Mesendoderm (in vitro differentiated cells): ENCODE results near the gene NQO1.

Experiments
- DNase-seq: peaks from one replicate; pipeline ENCODE4 v3.0.0; 2013
- H2AK5ac ChIP-seq: 2 replicates; pipeline ENCODE4 v1.6.1; 2013; ENCODE audit warnings: low read length, inconsistent platforms
- H2BK120ac ChIP-seq: 2 replicates; pipeline ENCODE4 v1.6.1; 2013; ENCODE audit warnings: low read depth, mild to moderate bottlenecking, low read length, moderate library complexity, mixed read lengths
- H2BK15ac ChIP-seq: replicated peaks from 2 replicates; pipeline ENCODE4 v1.6.1; 2013; ENCODE audit warnings: low read depth, mild to moderate bottlenecking, moderate library complexity
- H2BK5ac ChIP-seq: 2 replicates; pipeline ENCODE4 v1.6.1; 2013; ENCODE audit warnings: low read length, inconsistent platforms
- H3K18ac ChIP-seq: 2 replicates; pipeline ENCODE4 v1.6.1; 2013; ENCODE audit warnings: mild to moderate bottlenecking, low read length, mixed read lengths
- H3K23ac ChIP-seq: one replicate; pipeline ENCODE4 v1.6.1; 2013; ENCODE audit warnings: low read length
- H3K27ac ChIP-seq: 2 replicates; pipeline ENCODE4 v1.5.1; 2013; ENCODE audit warnings: low read depth, mild to moderate bottlenecking, inconsistent platforms, low read length, moderate library complexity
- H3K27me3 ChIP-seq: 2 replicates; pipeline ENCODE4 v1.6.1; 2013; ENCODE audit warnings: low read length, control low read depth, mild to moderate bottlenecking, inconsistent platforms; ENCODE audit not compliant: insufficient read depth, poor library complexity
- H3K36me3 ChIP-seq: 2 replicates; pipeline ENCODE4 v1.6.1; 2013; ENCODE audit warnings: low read length, inconsistent platforms; ENCODE audit not compliant: control insufficient read depth, insufficient read depth
- H3K4ac ChIP-seq: one replicate; pipeline ENCODE4 v1.6.1; 2013; ENCODE audit warnings: low read depth, mild to moderate bottlenecking, low read length, moderate library complexity
- H3K4me1 ChIP-seq: 2 replicates; pipeline ENCODE4 v1.6.1; 2013; ENCODE audit warnings: low read depth, low read length, inconsistent platforms; ENCODE audit not compliant: control insufficient read depth
- H3K4me2 ChIP-seq: 2 replicates; pipeline ENCODE4 v1.6.1; 2013; ENCODE audit warnings: low read length
- H3K4me3 ChIP-seq: 2 replicates; pipeline ENCODE4 v1.5.1; 2013; ENCODE audit warnings: mild to moderate bottlenecking, low read length
- H3K56ac ChIP-seq: one replicate; pipeline ENCODE4 v1.6.1; 2013; ENCODE audit warnings: low read length
- H3K79me1 ChIP-seq: 2 replicates; pipeline ENCODE4 v1.6.1; 2013; ENCODE audit warnings: low read length, inconsistent platforms
- H3K79me2 ChIP-seq: 2 replicates; pipeline ENCODE4 v1.6.1; 2013; ENCODE audit warnings: mild to moderate bottlenecking, low read length; ENCODE audit not compliant: control insufficient read depth, insufficient read depth
- H3K9ac ChIP-seq: 2 replicates; pipeline ENCODE4 v1.6.1; 2013; ENCODE audit warnings: low read length, inconsistent platforms
- H4K5ac ChIP-seq: one replicate; pipeline ENCODE4 v1.6.1; 2013; ENCODE audit warnings: low read length
- H4K8ac ChIP-seq: one replicate; pipeline ENCODE4 v1.6.1; 2013; ENCODE audit warnings: low read depth, mild to moderate bottlenecking, control low read depth, low read length, moderate library complexity
- WGBS: extraction: QIAGEN DNeasy Blood & Tissue Kit; methylation state at CpG from one replicate; pipeline ENCODE4 v1.1.7; 2013; ENCODE audit warnings: low lambda C conversion rate, missing lambda C conversion rate; ENCODE audit not compliant: insufficient coverage; ENCODE audit errors: extremely low coverage; 5-methylcytosine and 5-hydroxymethylcytosine counted together

NQO1 gene

GRCh38 chr16:69768666-69769065 is 42.3 kb upstream of the NQO1 start:
- no peak overlapping the region for H2BK15ac ChIP-seq
- peaks cover 17% of the 10 kb centered on the region for H3K79me1 ChIP-seq
- no peak overlapping the region for H2AK5ac ChIP-seq
- no peak overlapping the region for H3K4ac ChIP-seq
- H3K4me2 ChIP-seq = no peak overlapping the region
- DNase-seq = no peak
- H3K18ac ChIP-seq = no peak overlapping the region
- H3K36me3 ChIP-seq = no peaks in the 10 kb centered on the region
- H4K5ac ChIP-seq = no peak overlapping the region
- no CpG with 5 or more reads among the region's 6 CpGs for WGBS
- H3K9ac ChIP-seq = no peak overlapping the region
- H3K4me1 ChIP-seq = no peaks in the 10 kb centered on the region
- H3K79me2 ChIP-seq = peaks cover 6% of the 10 kb centered on the region
- no peak overlapping the region for H4K8ac ChIP-seq
- no peak overlapping the region for H3K4me3 ChIP-seq
- no peak overlapping the region for H3K56ac ChIP-seq
- H3K23ac ChIP-seq = no peak overlapping the region
- no peak overlapping the region for H3K27ac ChIP-seq
- H3K27me3 ChIP-seq = no peaks in the 10 kb centered on the region
- no peak overlapping the region for H2BK5ac ChIP-seq
- no peak overlapping the region for H2BK120ac ChIP-seq

- H4K5ac ChIP-seq = no peak overlapping the region
- H2AK5ac ChIP-seq = no peak overlapping the region
- H4K8ac ChIP-seq = no peak overlapping the region
- no peaks in the 10 kb centered on the region for H3K27me3 ChIP-seq
- H3K4ac ChIP-seq = no peak overlapping the region
- H3K79me1 ChIP-seq = peaks cover 17% of the 10 kb centered on the region
- peaks cover 14% of the 10 kb centered on the region for H3K79me2 ChIP-seq
- H3K4me2 ChIP-seq = no peak overlapping the region
- H3K27ac ChIP-seq = no peak overlapping the region
- no peak overlapping the region for H3K4me3 ChIP-seq
- H3K56ac ChIP-seq = no peak overlapping the region
- no peak overlapping the region for H2BK120ac ChIP-seq
- no CpG with 5 or more reads among the region's 5 CpGs for WGBS
- H2BK5ac ChIP-seq = no peak overlapping the region
- no peak overlapping the region for H3K18ac ChIP-seq
- H3K4me1 ChIP-seq = peaks cover 2% of the 10 kb centered on the region
- H3K9ac ChIP-seq = no peak overlapping the region
- no peaks in the 10 kb centered on the region for H3K36me3 ChIP-seq
- no peak for DNase-seq
- H2BK15ac ChIP-seq = no peak overlapping the region
- no peak overlapping the region for H3K23ac ChIP-seq
Measured at GRCh38 chr16:69767459-69768229, 41.3 kb upstream of the NQO1 start.

GRCh38 chr16:69763599-69763942 is 37.2 kb upstream of the NQO1 start:
- no peak overlapping the region for H3K4me3 ChIP-seq
- H3K4me1 ChIP-seq = peaks cover 2% of the 10 kb centered on the region

GRCh38 chr16:69762814-69763598 is 36.6 kb upstream of the NQO1 start:
- peak overlapping the region; percentile 94 for H3K27ac ChIP-seq
- H3K4me1 ChIP-seq = peaks cover 2% of the 10 kb centered on the region

More at GRCh38 chr16:69763599-69763942, 37.2 kb upstream of the NQO1 start:
- no peak overlapping the region for H4K5ac ChIP-seq
- no peaks in the 10 kb centered on the region for H3K27me3 ChIP-seq
- H2BK120ac ChIP-seq = no peak overlapping the region
- H3K18ac ChIP-seq = no peak overlapping the region
- WGBS = no CpG with 5 or more reads among the region's 5 CpGs
- no peak overlapping the region for H2BK15ac ChIP-seq
- H4K8ac ChIP-seq = no peak overlapping the region
- peaks cover 12% of the 10 kb centered on the region for H3K79me1 ChIP-seq
- H3K23ac ChIP-seq = no peak overlapping the region
- H2BK5ac ChIP-seq = no peak overlapping the region
- no peak overlapping the region for H3K27ac ChIP-seq
- no peak overlapping the region for H2AK5ac ChIP-seq
- no peak overlapping the region for H3K4ac ChIP-seq
- peak overlapping the region; percentile 99 for H3K9ac ChIP-seq
- H3K36me3 ChIP-seq = no peaks in the 10 kb centered on the region
- H3K4me2 ChIP-seq = no peak overlapping the region
- DNase-seq = no peak
- H3K56ac ChIP-seq = no peak overlapping the region
- H3K79me2 ChIP-seq = peaks cover 12% of the 10 kb centered on the region

GRCh38 chr16:69761983-69762813 is 35.8 kb upstream of the NQO1 start, which contains the start of gene WWP2:
WWP2 (plus strand) TSS chr16:69762332; CDS start chr16:69787011, 24,679 bp downstream.
- Histone ChIP-seq H4K8ac (peak within 1 kb of the TSS; percentile 99), H2BK5ac (peak within 1 kb of the TSS; percentile 78), H3K27ac (peak within 1 kb of the TSS; percentile 94), H2AK5ac (no peak within 1 kb of the TSS), H2BK15ac (no peak within 1 kb of the TSS), H4K5ac (peak within 1 kb of the TSS; percentile 97), H3K79me2 (peaks cover 12% of the 10 kb centered on the region), H3K23ac (peak within 1 kb of the TSS; percentile 80), H2BK120ac (peak within 1 kb of the TSS; percentile 88), H3K4me1 (peaks cover 2% of the 10 kb centered on the region), H3K56ac (peak within 1 kb of the TSS; percentile 99), H3K79me1 (peaks cover 10% of the 10 kb centered on the region), H3K4me2 (peak within 1 kb of the TSS; percentile 84), H3K4ac (peak within 1 kb of the TSS; percentile 81), H3K27me3 (no peaks in the 10 kb centered on the region), H3K9ac (peak within 1 kb of the TSS; percentile 99), H3K36me3 (no peaks in the 10 kb centered on the region), H3K18ac (peak within 1 kb of the TSS; percentile 83), H3K4me3 (peak within 1 kb of the TSS; percentile 98)
- WGBS = no CpG with 5 or more reads among the region's 68 CpGs
- peak; percentile 90 for DNase-seq

More at GRCh38 chr16:69762814-69763598, 36.6 kb upstream of the NQO1 start:
- H2BK15ac ChIP-seq = no peak overlapping the region
- H3K56ac ChIP-seq = peak overlapping the region; percentile 99
- peak overlapping the region; percentile 99 for H3K9ac ChIP-seq
- no peak overlapping the region for H2BK120ac ChIP-seq
- H3K79me2 ChIP-seq = peaks cover 12% of the 10 kb centered on the region
- H3K23ac ChIP-seq = peak overlapping the region; percentile 80
- no peaks in the 10 kb centered on the region for H3K27me3 ChIP-seq
- no peak overlapping the region for H2AK5ac ChIP-seq
- peak overlapping the region; percentile 65 for H4K8ac ChIP-seq
- H3K4me2 ChIP-seq = peak overlapping the region; percentile 84
- peaks cover 12% of the 10 kb centered on the region for H3K79me1 ChIP-seq
- H3K18ac ChIP-seq = peak overlapping the region; percentile 52
- H3K4me3 ChIP-seq = peak overlapping the region; percentile 98
- no peak overlapping the region for H4K5ac ChIP-seq
- peak; percentile 44 for DNase-seq
- no CpG with 5 or more reads among the region's 14 CpGs for WGBS
- peak overlapping the region; percentile 81 for H3K4ac ChIP-seq
- H3K36me3 ChIP-seq = no peaks in the 10 kb centered on the region
- peak overlapping the region; percentile 78 for H2BK5ac ChIP-seq
